Testis (tissue), 2 donors: ENCODE results near the gene GP1BB.

ENCODE experiments used
- POLR2A ChIP-seq: fragments of 450-650 bp; IDR thresholded peaks from one replicate; pipeline ENCODE4 v1.6.1; 2017; ENCODE audit warnings: antibody characterized with exemption, mild to moderate bottlenecking, moderate library complexity
- TF ChIP-seq, protein P1 (sequence below), 3 experiments: fragments of 450-650 bp in 2 of 3; fragments of 200-600 bp in 1 of 3; sonication (generic) in 1 of 3; IDR thresholded peaks; one replicate each; pipeline ENCODE4 v1.5.1; 2016 to 2019; ENCODE audit warnings: antibody characterized with exemption in 3 of 3, mild to moderate bottlenecking in 2 of 3, moderate library complexity in 1 of 3

DNA sequence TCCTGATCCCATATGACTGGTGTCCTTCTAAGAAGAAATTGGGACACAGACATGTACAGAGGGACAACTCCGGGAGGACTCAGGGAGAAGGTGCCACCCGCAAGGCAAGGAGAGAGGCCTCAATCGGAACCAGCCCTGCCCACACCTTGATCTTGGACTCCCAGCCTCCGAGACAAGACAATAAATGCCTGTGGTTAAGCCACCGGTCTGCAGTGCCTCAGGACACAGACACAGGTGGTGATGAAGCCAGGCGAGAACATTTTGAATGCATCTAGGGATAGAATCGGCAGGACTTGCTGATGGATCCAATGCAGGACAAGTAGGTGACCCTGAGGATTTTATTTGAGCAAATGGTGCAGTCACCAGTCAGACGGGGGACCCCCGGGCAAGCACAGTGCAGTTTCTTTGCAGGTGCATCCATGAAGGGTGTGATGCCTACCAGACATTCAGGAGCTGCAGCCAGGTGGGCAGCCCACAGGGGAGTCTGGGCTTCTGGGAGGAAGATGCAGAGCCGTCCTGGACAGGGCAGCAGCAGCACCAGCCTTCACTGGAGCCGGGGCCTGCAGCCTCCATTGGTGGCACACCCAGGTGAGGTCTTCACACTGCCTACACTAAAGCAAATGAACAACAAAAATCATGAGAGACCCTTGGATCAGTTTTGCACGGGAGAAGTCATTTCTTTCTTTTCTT lies 29.2 kb upstream of the GP1BB start:
- TF ChIP-seq, protein P1, sequence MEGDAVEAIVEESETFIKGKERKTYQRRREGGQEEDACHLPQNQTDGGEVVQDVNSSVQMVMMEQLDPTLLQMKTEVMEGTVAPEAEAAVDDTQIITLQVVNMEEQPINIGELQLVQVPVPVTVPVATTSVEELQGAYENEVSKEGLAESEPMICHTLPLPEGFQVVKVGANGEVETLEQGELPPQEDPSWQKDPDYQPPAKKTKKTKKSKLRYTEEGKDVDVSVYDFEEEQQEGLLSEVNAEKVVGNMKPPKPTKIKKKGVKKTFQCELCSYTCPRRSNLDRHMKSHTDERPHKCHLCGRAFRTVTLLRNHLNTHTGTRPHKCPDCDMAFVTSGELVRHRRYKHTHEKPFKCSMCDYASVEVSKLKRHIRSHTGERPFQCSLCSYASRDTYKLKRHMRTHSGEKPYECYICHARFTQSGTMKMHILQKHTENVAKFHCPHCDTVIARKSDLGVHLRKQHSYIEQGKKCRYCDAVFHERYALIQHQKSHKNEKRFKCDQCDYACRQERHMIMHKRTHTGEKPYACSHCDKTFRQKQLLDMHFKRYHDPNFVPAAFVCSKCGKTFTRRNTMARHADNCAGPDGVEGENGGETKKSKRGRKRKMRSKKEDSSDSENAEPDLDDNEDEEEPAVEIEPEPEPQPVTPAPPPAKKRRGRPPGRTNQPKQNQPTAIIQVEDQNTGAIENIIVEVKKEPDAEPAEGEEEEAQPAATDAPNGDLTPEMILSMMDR (IDR thresholded peaks at IDR 0.05) = no peak
- TF ChIP-seq POLR2A = no peak
